GM18517 (cell line): Measurements from ENCODE around the gene THOP1.
"Not testable (repeated sequence)": the region's sequence is repeated elsewhere in the genome, so short reads cannot be mapped to it uniquely, and the experiment has no call there.

Experiments used
- ATAC-seq: cut with Tn5 transposase; IDR thresholded peaks from one replicate; pipeline ENCODE4 v1.9.1; 2021; ENCODE audit warnings: mild to moderate bottlenecking, moderate library complexity; ENCODE audit not compliant: unreplicated experiment

The THOP1 gene

GRCh38 chr19:2815191-2815614 lies 29.9 kb downstream of the THOP1 start:
- no peak for ATAC-seq

GRCh38 chr19:2815923-2816322 lies 30.6 kb downstream of the THOP1 start:
- no peak for ATAC-seq

- no peak for ATAC-seq
These were observed 31.3 kb downstream of the THOP1 start for GRCh38 chr19:2816641-2817040.

- not testable (repeated sequence) for ATAC-seq
These were observed 32.0 kb downstream of the THOP1 start for GRCh38 chr19:2817237-2817829.

- peak; percentile 81 for ATAC-seq
These were observed 34.3 kb downstream of the THOP1 start, which contains the start of gene ZNF554 for GRCh38 chr19:2819540-2820111. ZNF554 (plus strand) TSS chr19:2819868; CDS start chr19:2820072, 204 bp downstream.

- ATAC-seq = peak; percentile 14
These were observed 34.9 kb downstream of the THOP1 start for GRCh38 chr19:2820112-2820702.

GRCh38 chr19:2822846-2823245 lies 37.5 kb downstream of the THOP1 start:
- ATAC-seq = no peak

GRCh38 chr19:2823646-2824045 lies 38.3 kb downstream of the THOP1 start:
- ATAC-seq = no peak

- ATAC-seq = no peak
These were observed 38.8 kb downstream of the THOP1 start for GRCh38 chr19:2824129-2824528.

- no peak for ATAC-seq
These were observed 41.7 kb downstream of the THOP1 start for GRCh38 chr19:2827022-2827421.

GRCh38 chr19:2827840-2828489 lies 42.7 kb downstream of the THOP1 start:
- no peak for ATAC-seq

GRCh38 chr19:2834294-2834871 lies 49.1 kb downstream of the THOP1 start:
- ATAC-seq = no peak

GRCh38 chr19:2837430-2837829 lies 52.1 kb downstream of the THOP1 start:
- ATAC-seq = no peak

- peak; percentile 90 for ATAC-seq
These were observed 55.8 kb downstream of the THOP1 start, which contains the start of gene ZNF555 for GRCh38 chr19:2840794-2841791. ZNF555 (plus strand) TSS chr19:2841475; CDS start chr19:2841573, 98 bp downstream.

- no peak for ATAC-seq
These were observed 56.7 kb downstream of the THOP1 start for GRCh38 chr19:2841855-2842574.

GRCh38 chr19:2845107-2845506 lies 59.8 kb downstream of the THOP1 start:
- ATAC-seq = no peak

- ATAC-seq = no peak
These were observed 61.0 kb downstream of the THOP1 start for GRCh38 chr19:2846180-2846894.

GRCh38 chr19:2847507-2847906 lies 62.2 kb downstream of the THOP1 start:
- ATAC-seq = no peak

- ATAC-seq = no peak
These were observed 63.3 kb downstream of the THOP1 start for GRCh38 chr19:2848616-2849015.
